ENCODE measurements around the gene TRIB2.

Gene TRIB2

DNA sequence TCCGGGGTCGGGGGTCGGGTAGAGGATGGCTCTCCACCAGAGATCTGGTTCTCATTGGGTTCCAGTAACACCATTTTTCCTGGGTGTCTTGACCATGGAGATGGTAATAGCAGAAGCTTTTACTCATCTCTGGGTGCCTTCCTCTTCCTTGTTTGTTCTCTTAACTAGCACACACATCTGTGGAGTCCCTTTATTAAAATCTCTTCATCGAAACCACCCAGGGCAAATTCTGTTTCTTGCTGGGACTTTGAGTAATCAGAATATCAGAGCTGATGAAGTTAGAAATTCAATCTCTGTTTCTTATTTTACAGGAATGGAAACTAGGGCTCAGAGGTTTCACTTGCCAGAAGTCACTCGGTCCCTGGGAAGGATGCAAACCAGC lies 15.0 kb upstream of the TRIB2 start:
- no peak for DNase-seq

DNA sequence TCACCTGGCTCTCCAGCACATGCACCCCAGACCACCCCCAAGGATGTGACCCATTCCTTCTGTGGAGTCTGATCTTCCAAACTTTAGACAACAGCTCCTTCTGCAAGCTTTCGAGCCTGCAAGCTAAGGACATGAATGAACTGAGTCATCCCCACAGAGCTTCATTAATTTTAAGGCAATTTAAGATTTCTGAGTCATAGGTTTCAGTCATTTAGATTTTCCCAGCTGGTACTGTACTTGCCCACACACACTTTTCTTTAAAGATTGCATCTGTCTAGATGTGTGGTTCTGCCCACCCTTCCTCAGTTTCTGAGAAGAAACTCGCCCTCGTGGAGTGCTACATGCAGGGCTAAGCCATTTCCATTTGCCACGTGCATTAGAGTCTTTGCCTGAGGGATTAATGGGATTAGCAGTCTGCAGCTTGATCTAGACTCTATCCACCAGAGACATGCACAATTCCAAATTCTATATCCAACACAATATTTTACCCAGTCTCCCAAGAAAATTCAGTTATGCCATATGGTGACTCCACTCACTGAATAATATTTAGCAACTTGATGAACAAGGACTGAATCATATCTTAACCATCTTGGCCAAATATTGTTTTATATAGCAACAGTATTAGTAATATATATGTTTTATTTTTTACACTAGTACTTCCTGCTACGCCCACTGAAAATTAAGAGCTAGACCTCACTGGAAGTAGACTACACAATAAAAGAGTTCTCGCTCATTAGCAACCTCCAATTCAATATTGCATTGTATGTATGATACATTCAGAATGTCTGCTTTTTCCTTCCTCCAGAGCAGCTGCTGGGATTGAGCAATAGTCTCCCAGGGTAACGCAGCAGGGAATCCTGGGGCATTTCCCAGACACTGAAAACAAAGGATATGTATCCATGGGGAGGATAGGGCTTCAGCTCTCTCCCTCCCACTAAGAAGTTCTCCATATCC lies 14.3 kb upstream of the TRIB2 start:
- no peak for DNase-seq

GRCh38 chr2:12704378-12704777 lies 12.4 kb upstream of the TRIB2 start:
- DNase-seq: no peak

GRCh38 chr2:12705230-12705629 lies 11.5 kb upstream of the TRIB2 start:
- DNase-seq: no peak

- DNase-seq: no peak
These were observed 11.0 kb upstream of the TRIB2 start for GRCh38 chr2:12705742-12706141.

DNA sequence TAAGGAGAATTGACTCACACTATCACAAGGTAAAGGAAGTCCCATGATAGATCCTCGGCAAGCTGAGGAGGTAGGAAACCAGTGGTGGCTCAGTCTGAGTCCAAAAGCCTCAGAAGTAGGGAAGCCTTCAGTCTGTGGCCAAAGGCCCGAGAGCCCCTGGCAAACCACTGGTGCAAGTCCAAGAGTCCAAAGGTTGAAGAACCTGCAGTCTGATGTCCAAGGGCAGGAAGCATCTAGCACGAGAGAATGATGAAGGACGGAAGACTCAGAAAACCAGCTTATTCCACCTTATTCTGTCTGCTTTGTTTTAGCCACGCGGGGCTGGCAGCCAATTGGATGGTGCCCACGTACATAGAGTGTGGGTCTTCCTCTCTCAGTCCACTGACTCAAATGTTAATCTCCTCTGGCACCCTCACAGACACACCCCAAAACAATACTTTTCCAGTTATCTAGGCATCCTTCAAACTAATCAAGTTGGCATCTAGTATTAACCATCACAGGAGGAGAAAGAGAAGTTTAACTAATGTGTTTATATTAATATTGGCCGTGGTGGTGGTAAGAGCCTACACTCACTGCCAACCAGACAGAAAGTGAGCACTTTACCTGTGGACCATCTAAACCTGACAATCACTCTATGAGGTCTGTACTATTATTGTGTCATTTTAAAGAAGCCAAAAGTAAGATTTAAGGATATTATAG lies 8.1 kb upstream of the TRIB2 start:
- no peak for DNase-seq

DNA sequence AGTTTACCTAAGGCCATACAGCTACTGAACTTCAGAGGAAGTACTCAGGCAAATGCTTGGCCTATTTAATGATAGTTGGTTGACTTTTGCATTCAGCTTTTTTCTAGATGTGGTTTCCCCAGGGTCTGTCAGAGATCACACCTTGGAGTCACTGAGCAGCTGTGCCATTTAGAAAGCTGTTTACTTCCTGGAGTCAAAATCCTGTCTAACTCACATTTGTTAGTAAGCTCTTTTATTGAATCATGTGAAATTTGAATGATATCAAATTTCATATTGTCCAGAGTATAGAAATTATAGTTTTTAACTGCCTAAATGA lies 7.6 kb upstream of the TRIB2 start:
- no peak for DNase-seq

GRCh38 chr2:12710301-12710700 lies 6.4 kb upstream of the TRIB2 start:
- no peak for DNase-seq

GRCh38 chr2:12711339-12711738 lies 5.4 kb upstream of the TRIB2 start:
- DNase-seq: no peak

DNA sequence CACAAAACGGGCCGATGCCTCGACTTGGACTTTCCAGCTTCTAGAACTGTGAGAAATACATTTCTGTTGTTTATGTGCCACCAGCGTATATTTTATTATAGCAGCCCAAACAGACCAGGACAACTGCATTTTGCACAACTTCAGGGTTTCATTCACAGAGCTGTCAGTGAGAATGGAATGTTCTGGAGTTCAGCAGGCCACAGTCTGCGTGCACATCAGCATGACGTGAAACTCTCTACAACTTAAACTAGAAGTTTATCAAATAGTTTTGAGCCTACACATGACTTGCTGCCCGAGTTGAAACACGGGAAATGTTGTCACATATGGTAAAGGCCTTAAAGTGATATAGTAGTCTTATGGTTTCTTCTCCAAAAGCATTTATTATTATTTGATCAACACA lies 3.9 kb upstream of the TRIB2 start:
- no peak for DNase-seq

DNA sequence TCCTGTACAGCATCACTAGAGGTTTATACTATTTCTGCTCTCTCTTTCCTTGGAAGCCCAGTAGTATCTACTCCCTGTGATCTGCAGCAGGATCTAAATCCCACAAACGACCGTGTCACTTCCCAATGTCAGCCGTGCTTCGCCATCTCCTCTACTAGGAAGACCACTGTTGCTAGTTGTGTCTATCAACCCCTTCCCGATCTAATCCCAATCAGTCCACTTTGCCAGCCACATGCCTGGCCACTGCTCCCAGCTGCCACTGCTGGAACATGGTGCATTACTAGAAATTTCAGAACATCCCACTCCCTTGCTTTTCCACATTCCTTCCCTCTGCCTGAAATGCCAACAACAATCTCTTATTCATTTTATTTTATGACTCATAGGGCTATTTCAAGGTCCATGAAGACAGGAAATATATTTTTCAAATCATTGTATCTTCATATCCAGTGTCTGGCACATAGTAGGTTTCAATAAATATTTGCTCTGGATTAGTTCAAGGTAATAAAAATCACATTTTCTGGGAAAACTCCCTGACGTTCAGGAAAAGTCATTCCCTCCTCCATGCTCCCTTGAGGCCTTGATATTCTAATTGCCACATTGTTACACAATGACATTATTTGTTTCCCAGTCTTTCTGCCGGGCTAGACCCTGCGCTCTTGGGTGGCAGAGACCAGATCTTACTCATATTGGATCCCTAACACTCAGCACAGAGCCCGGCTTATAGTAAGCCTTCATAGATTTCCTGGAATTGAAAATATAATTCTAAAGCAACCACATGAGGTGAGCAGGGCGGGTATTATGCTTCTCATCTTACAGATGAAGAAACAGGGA lies 2.1 kb upstream of the TRIB2 start:
- DNase-seq: no peak

- DNase-seq: no peak
These were observed 1.3 kb upstream of the TRIB2 start for GRCh38 chr2:12715258-12716031.

DNA sequence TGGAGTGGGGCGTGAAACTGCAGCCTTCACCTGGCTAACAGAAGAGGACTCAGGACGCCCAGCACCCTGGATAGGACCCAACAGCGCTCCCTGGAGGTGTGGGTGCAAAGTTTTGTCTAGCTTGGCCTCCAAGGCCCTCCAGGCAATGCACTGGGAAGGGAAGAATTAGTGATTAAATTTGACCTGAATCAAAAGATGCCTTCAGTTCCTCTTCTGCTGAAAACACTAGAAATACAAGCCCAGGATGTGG lies 779 bp upstream of the TRIB2 start:
- no peak for DNase-seq

DNA sequence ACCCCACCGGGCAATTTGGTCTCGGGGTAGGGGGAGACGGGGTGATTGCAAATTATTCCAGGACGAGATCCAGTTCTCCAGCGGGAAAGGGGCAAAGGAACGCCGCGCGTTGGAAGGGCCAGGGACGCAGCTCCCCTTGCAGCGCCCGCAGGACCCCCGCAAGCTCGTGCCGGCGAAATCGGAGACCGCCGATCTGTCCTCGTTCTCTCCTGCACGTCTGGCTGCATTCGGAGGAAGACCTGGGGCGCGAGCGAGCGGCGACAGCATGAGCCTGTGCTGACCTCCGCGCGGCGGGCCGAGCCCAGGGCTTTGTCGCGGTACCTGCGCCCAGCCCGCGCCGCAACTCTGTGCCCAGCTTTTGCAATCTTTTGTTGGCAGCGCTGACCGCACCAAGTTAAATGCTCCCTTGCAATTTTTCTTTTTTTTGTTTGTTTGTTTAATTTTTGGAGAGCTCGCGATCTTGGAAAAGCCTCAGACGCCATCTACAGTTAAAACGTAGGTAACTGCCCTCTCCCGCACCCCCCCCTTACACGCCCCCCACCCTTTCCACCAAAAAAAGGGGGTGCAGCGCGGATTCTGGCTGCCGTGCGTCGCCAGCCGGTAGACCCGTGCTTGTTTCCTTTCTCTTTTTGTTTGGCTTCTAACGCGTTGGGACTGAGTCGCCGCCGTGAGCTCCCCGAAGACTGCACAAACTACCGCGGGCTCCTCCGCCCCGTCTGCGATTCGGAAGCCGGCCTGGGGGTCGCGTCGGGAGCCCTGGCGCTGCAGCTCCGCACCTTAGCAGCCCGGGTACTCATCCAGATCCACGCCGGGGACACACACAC lies 667 bp downstream of the TRIB2 start:
- DNase-seq: no peak

GRCh38 chr2:12718015-12718671 lies 1.4 kb downstream of the TRIB2 start:
- no peak for DNase-seq

- no peak for DNase-seq
These were observed 2.1 kb downstream of the TRIB2 start for GRCh38 chr2:12718711-12719399.

- no peak for DNase-seq
These were observed 2.9 kb downstream of the TRIB2 start for GRCh38 chr2:12719400-12720277.

- DNase-seq: no peak
These were observed 3.5 kb downstream of the TRIB2 start for GRCh38 chr2:12720278-12720620.

GRCh38 chr2:12720754-12721378 lies 4.1 kb downstream of the TRIB2 start:
- DNase-seq: no peak
